SJSA1 (cell line): ENCODE results near the gene RPL37A. TPM values are rescaled to one million over a fixed set of nuclear protein-coding genes. Genes with fewer than 3 reads are reported as not detected.

ENCODE experiments used
- DNase-seq, 2 experiments: peaks; one replicate each; pipeline ENCODE4 v3.0.0-alpha.2; 2015 to 2020; ENCODE audit warnings: low spot score in 2 of 2, low read depth in 1 of 2
- H3K27ac ChIP-seq: fragments of 250-450 bp; sonication (Bioruptor Pico); 2 replicates; pipeline ENCODE4 v1.5.1; 2020; ENCODE audit warnings: mild to moderate bottlenecking, moderate library complexity
- H3K27me3 ChIP-seq: fragments of 250-450 bp; sonication (Bioruptor Pico); replicated peaks from 2 replicates; pipeline ENCODE4 v1.5.1; 2020; ENCODE audit warnings: mild to moderate bottlenecking, moderate library complexity
- H3K36me3 ChIP-seq: fragments of 250-450 bp; sonication (Bioruptor Pico); 2 replicates; pipeline ENCODE4 v1.5.1; 2020; ENCODE audit warnings: mild to moderate bottlenecking
- H3K4me1 ChIP-seq: fragments of 250-450 bp; sonication (Bioruptor Pico); replicated peaks from 2 replicates; pipeline ENCODE4 v1.6.1; 2021; ENCODE audit warnings: mild to moderate bottlenecking
- H3K4me3 ChIP-seq: fragments of 250-450 bp; sonication (Bioruptor Pico); 2 replicates; pipeline ENCODE4 v1.5.1; 2020; ENCODE audit warnings: mild to moderate bottlenecking
- H3K9me3 ChIP-seq: fragments of 250-450 bp; sonication (Bioruptor Pico); replicated peaks from 2 replicates; pipeline ENCODE4 v1.5.1; 2020; ENCODE audit warnings: mild to moderate bottlenecking
- total RNA-seq: library from RNA; depleted of rRNA; stranded (reverse); fragments of >200 nt; shearing (Covaris generic); gene quantifications from 2 replicates; pipeline ENCODE4 v1.2.3, GENCODE V29; 2014; rRNA removed

The RPL37A gene
- total RNA-seq, result 1,252 and 2,448 TPM in 2 replicates

- Histone ChIP-seq H3K36me3 (peaks cover 49% of the 10 kb centered on the region), H3K9me3 (no peaks in the 10 kb centered on the region), H3K27me3 (no peaks in the 10 kb centered on the region), H3K4me3 (peak within 1 kb of the TSS; percentile 62), H3K4me1 (peaks cover 62% of the 10 kb centered on the region), H3K27ac (peak within 1 kb of the TSS; percentile 66)
- DNase-seq, result peak; percentile 94
Observed at GRCh38 chr2:216498379-216499352, at the start of gene RPL37A. Gene RPL37A, plus strand, starts transcription at chr2:216498844. Its CDS starts 31 bp downstream, at chr2:216498875.

- peaks cover 76% of the 10 kb centered on the region for H3K36me3 ChIP-seq
- DNase-seq, result no peak
- H3K4me3 ChIP-seq, result no peak overlapping the region
- H3K4me1 ChIP-seq, result no peaks in the 10 kb centered on the region
- H3K27ac ChIP-seq, result no peak overlapping the region
- H3K27me3 ChIP-seq, result no peaks in the 10 kb centered on the region
- H3K9me3 ChIP-seq, result peaks cover 2% of the 10 kb centered on the region; the same call in 1 of the 2 replicates
Observed at GRCh38 chr2:216450346-216450745, 48.3 kb upstream of the RPL37A start.

GRCh38 chr2:216450784-216451183, 47.9 kb upstream of the RPL37A start:
- Histone ChIP-seq H3K27ac (no peak overlapping the region), H3K36me3 (peaks cover 78% of the 10 kb centered on the region), H3K4me1 (no peaks in the 10 kb centered on the region), H3K4me3 (no peak overlapping the region), H3K27me3 (no peaks in the 10 kb centered on the region), H3K9me3 (peaks cover 2% of the 10 kb centered on the region; the same call in 1 of the 2 replicates)
- DNase-seq, result no peak

- Histone ChIP-seq H3K27me3 (no peaks in the 10 kb centered on the region), H3K27ac (no peak overlapping the region), H3K9me3 (peaks cover 2% of the 10 kb centered on the region; the same call in 1 of the 2 replicates), H3K4me1 (no peaks in the 10 kb centered on the region), H3K36me3 (peaks cover 54% of the 10 kb centered on the region), H3K4me3 (no peak overlapping the region)
- no peak for DNase-seq
Observed at GRCh38 chr2:216453955-216454614, 44.6 kb upstream of the RPL37A start.

- Histone ChIP-seq H3K9me3 (no peaks in the 10 kb centered on the region), H3K4me3 (no peak overlapping the region), H3K27me3 (no peaks in the 10 kb centered on the region), H3K36me3 (peaks cover 16% of the 10 kb centered on the region), H3K4me1 (no peaks in the 10 kb centered on the region), H3K27ac (no peak overlapping the region)
- DNase-seq, result no peak
Observed at GRCh38 chr2:216463148-216463547, 35.5 kb upstream of the RPL37A start.

GRCh38 chr2:216464104-216464720, 34.4 kb upstream of the RPL37A start:
- no peak overlapping the region for H3K4me3 ChIP-seq
- no peaks in the 10 kb centered on the region for H3K4me1 ChIP-seq
- peaks cover 23% of the 10 kb centered on the region for H3K36me3 ChIP-seq
- H3K27ac ChIP-seq, result no peak overlapping the region
- H3K27me3 ChIP-seq, result no peaks in the 10 kb centered on the region
- DNase-seq, result no peak
- H3K9me3 ChIP-seq, result no peaks in the 10 kb centered on the region

GRCh38 chr2:216465579-216466195, 33.0 kb upstream of the RPL37A start:
- Histone ChIP-seq H3K27me3 (no peaks in the 10 kb centered on the region), H3K9me3 (no peaks in the 10 kb centered on the region), H3K4me3 (no peak overlapping the region), H3K27ac (no peak overlapping the region), H3K4me1 (no peaks in the 10 kb centered on the region), H3K36me3 (peaks cover 28% of the 10 kb centered on the region)
- no peak for DNase-seq

GRCh38 chr2:216467845-216468244, 30.8 kb upstream of the RPL37A start:
- H3K27ac ChIP-seq, result no peak overlapping the region
- DNase-seq, result no peak
- no peak overlapping the region for H3K4me3 ChIP-seq
- H3K4me1 ChIP-seq, result no peaks in the 10 kb centered on the region
- H3K9me3 ChIP-seq, result no peaks in the 10 kb centered on the region
- H3K36me3 ChIP-seq, result peaks cover 32% of the 10 kb centered on the region
- H3K27me3 ChIP-seq, result no peaks in the 10 kb centered on the region

GRCh38 chr2:216469661-216470060, 29.0 kb upstream of the RPL37A start:
- Histone ChIP-seq H3K36me3 (peaks cover 32% of the 10 kb centered on the region), H3K9me3 (no peaks in the 10 kb centered on the region), H3K27me3 (no peaks in the 10 kb centered on the region), H3K27ac (no peak overlapping the region), H3K4me3 (no peak overlapping the region), H3K4me1 (no peaks in the 10 kb centered on the region)
- DNase-seq, result no peak

GRCh38 chr2:216473187-216473586, 25.5 kb upstream of the RPL37A start:
- Histone ChIP-seq H3K36me3 (peaks cover 26% of the 10 kb centered on the region), H3K9me3 (no peaks in the 10 kb centered on the region), H3K27ac (no peak overlapping the region), H3K4me3 (no peak overlapping the region), H3K27me3 (no peaks in the 10 kb centered on the region), H3K4me1 (peaks cover 13% of the 10 kb centered on the region)
- no peak for DNase-seq

GRCh38 chr2:216474925-216475670, 23.5 kb upstream of the RPL37A start:
- H3K27me3 ChIP-seq, result no peaks in the 10 kb centered on the region
- H3K27ac ChIP-seq, result no peak overlapping the region
- peaks cover 27% of the 10 kb centered on the region for H3K36me3 ChIP-seq
- H3K4me1 ChIP-seq, result peaks cover 22% of the 10 kb centered on the region
- H3K4me3 ChIP-seq, result no peak overlapping the region
- no peak for DNase-seq
- H3K9me3 ChIP-seq, result no peaks in the 10 kb centered on the region

GRCh38 chr2:216475767-216476166, 22.9 kb upstream of the RPL37A start:
- Histone ChIP-seq H3K27ac (no peak overlapping the region), H3K4me3 (no peak overlapping the region), H3K36me3 (peaks cover 30% of the 10 kb centered on the region), H3K27me3 (no peaks in the 10 kb centered on the region), H3K4me1 (peaks cover 22% of the 10 kb centered on the region), H3K9me3 (no peaks in the 10 kb centered on the region)
- no peak for DNase-seq
